Ishikawa (cell line): ENCODE data around the gene URI1.

ENCODE experiments used
- CEBPB ChIP-seq: IDR thresholded peaks from 2 replicates; pipeline ENCODE4 v1.6.1; 2012
- CREB1 ChIP-seq: IDR thresholded peaks from 2 replicates; pipeline ENCODE4 v1.6.1; 2012; ENCODE audit warnings: low read depth
- EGR1 ChIP-seq: IDR thresholded peaks from 2 replicates; pipeline ENCODE4 v1.6.1; 2012
- EP300 ChIP-seq: IDR thresholded peaks from 2 replicates; pipeline ENCODE4 v1.6.1; 2012; ENCODE audit warnings: borderline replicate concordance
- FOXM1 ChIP-seq: IDR thresholded peaks from 2 replicates; pipeline ENCODE4 v1.6.1; 2012; ENCODE audit warnings: low read depth, borderline replicate concordance
- MAX ChIP-seq: IDR thresholded peaks from 2 replicates; pipeline ENCODE4 v1.6.1; 2012
- NFIC ChIP-seq: IDR thresholded peaks from 2 replicates; pipeline ENCODE4 v1.6.1; 2012
- RAD21 ChIP-seq: IDR thresholded peaks from 2 replicates; pipeline ENCODE4 v1.6.1; 2012; ENCODE audit warnings: low read depth
- REST ChIP-seq: IDR thresholded peaks from 2 replicates; pipeline ENCODE4 v1.6.1; 2012; ENCODE audit warnings: low read depth, mild to moderate bottlenecking
- TAF1 ChIP-seq: IDR thresholded peaks from 2 replicates; pipeline ENCODE4 v1.6.1; 2012; ENCODE audit warnings: low read depth, mild to moderate bottlenecking
- TCF12 ChIP-seq: IDR thresholded peaks from 2 replicates; pipeline ENCODE4 v1.6.1; 2012; ENCODE audit warnings: low read depth
- TEAD4 ChIP-seq: IDR thresholded peaks from 2 replicates; pipeline ENCODE4 v1.6.1; 2012
- USF1 ChIP-seq: IDR thresholded peaks from 2 replicates; pipeline ENCODE4 v1.6.1; 2012
- YY1 ChIP-seq: IDR thresholded peaks from 2 replicates; pipeline ENCODE4 v1.6.1; 2012; ENCODE audit warnings: low read depth
- ZBTB7A ChIP-seq: IDR thresholded peaks from 2 replicates; pipeline ENCODE4 v1.6.1; 2012; ENCODE audit warnings: low read depth

URI1 gene

GRCh38 chr19:29927944-29928625 is 14.0 kb upstream of the URI1 start:
- no peak for TF ChIP-seq FOXM1
- no peak for TF ChIP-seq RAD21
- no peak for TF ChIP-seq EP300
- no peak for TF ChIP-seq MAX
- no peak for TF ChIP-seq ZBTB7A
- TF ChIP-seq TAF1: no peak
- no peak for TF ChIP-seq NFIC
- TF ChIP-seq CREB1: no peak
- TF ChIP-seq USF1: no peak
- TF ChIP-seq TCF12: no peak
- TF ChIP-seq YY1: no peak
- TF ChIP-seq TEAD4: no peak
- TF ChIP-seq REST: no peak
- no peak for TF ChIP-seq CEBPB
- no peak for TF ChIP-seq EGR1

GRCh38 chr19:29928831-29929230 is 13.2 kb upstream of the URI1 start:
- no peak for TF ChIP-seq NFIC
- no peak for TF ChIP-seq CREB1
- no peak for TF ChIP-seq EP300
- TF ChIP-seq TCF12: no peak
- TF ChIP-seq TAF1: no peak
- no peak for TF ChIP-seq MAX
- no peak for TF ChIP-seq FOXM1
- TF ChIP-seq RAD21: no peak
- no peak for TF ChIP-seq USF1
- TF ChIP-seq CEBPB: no peak
- TF ChIP-seq TEAD4: no peak
- no peak for TF ChIP-seq EGR1
- no peak for TF ChIP-seq YY1
- TF ChIP-seq REST: no peak
- TF ChIP-seq ZBTB7A: no peak

- no peak for TF ChIP-seq EP300
- TF ChIP-seq MAX: no peak
Measured at GRCh38 chr19:29934257-29934656, 7.8 kb upstream of the URI1 start.

GRCh38 chr19:29934781-29935180 is 7.3 kb upstream of the URI1 start:
- TF ChIP-seq REST (no peak), EGR1 (no peak), RAD21 (no peak), YY1 (no peak), FOXM1 (no peak), CREB1 (no peak), TEAD4 (no peak), ZBTB7A (no peak), TAF1 (no peak), NFIC (no peak), USF1 (no peak), CEBPB (no peak), TCF12 (no peak), EP300 (no peak), MAX (no peak)
